Epithelial cell of proximal tubule (primary cell): ENCODE results near the gene CARMIL1. TPM values are rescaled to one million over a fixed set of nuclear protein-coding genes. Genes with fewer than 3 reads are reported as not detected.

Experiments
- DNase-seq: peaks from one replicate; pipeline ENCODE4 v3.0.0-alpha.2; 2011; ENCODE audit warnings: low read depth
- H3K4me3 ChIP-seq: 2 replicates; pipeline ENCODE4 v1.5.1; 2011; ENCODE audit warnings: low read depth, mild to moderate bottlenecking, low read length
- CTCF ChIP-seq: conservative IDR thresholded peaks from 2 replicates; pipeline ENCODE4 v1.5.1; 2012; ENCODE audit warnings: low read depth, mild to moderate bottlenecking, low read length
- total RNA-seq: library from RNA; depleted of rRNA; stranded (reverse); fragments of >200 nt; gene quantifications from 2 replicates; pipeline ENCODE4 v1.2.3, GENCODE V29; 2015

The CARMIL1 gene
- total RNA-seq, 1 donor from 2014 or later = 27.7 TPM

- no peak for TF ChIP-seq CTCF
- no peak for DNase-seq
- H3K4me3 ChIP-seq = no peak overlapping the region
Measured at GRCh38 chr6:25489399-25489798, 210.2 kb downstream of the CARMIL1 start.

- peak; percentile 36 for DNase-seq
- peak; percentile 92 for TF ChIP-seq CTCF
- no peak overlapping the region for H3K4me3 ChIP-seq
Measured at GRCh38 chr6:25490018-25490801, 211.0 kb downstream of the CARMIL1 start.

GRCh38 chr6:25492951-25493350, 213.8 kb downstream of the CARMIL1 start:
- DNase-seq = no peak
- H3K4me3 ChIP-seq = no peak overlapping the region
- TF ChIP-seq CTCF = no peak

- no peak for DNase-seq
- no peak for TF ChIP-seq CTCF
Measured at GRCh38 chr6:25494469-25494868, 215.3 kb downstream of the CARMIL1 start.

GRCh38 chr6:25497383-25498040, 218.3 kb downstream of the CARMIL1 start:
- H3K4me3 ChIP-seq = no peak overlapping the region
- TF ChIP-seq CTCF = no peak
- DNase-seq = no peak

More at GRCh38 chr6:25494469-25494868, 215.3 kb downstream of the CARMIL1 start:
- H3K4me3 ChIP-seq = no peak overlapping the region

GRCh38 chr6:25498505-25498904, 219.3 kb downstream of the CARMIL1 start:
- no peak for DNase-seq
- no peak for TF ChIP-seq CTCF
- no peak overlapping the region for H3K4me3 ChIP-seq
